Body of pancreas (tissue), 4 donors: ENCODE measurements around the gene DSG1.

Experiments used
- POLR2A ChIP-seq, 3 donors: fragments of 450-650 bp; IDR thresholded peaks; one replicate each; pipeline ENCODE4 v1.6.1; 2016; ENCODE audit warnings: antibody characterized with exemption in 3 of 3, mild to moderate bottlenecking in 2 of 3
- TF ChIP-seq, protein P1 (sequence below), 7 experiments: fragments of 450-650 bp in 4 of 7; fragments of 200-600 bp in 3 of 7; sonication (generic) in 3 of 7; IDR thresholded peaks; one replicate each; pipeline ENCODE4 v1.5.1; 2016 to 2019; ENCODE audit warnings: antibody characterized with exemption in 7 of 7

DNA sequence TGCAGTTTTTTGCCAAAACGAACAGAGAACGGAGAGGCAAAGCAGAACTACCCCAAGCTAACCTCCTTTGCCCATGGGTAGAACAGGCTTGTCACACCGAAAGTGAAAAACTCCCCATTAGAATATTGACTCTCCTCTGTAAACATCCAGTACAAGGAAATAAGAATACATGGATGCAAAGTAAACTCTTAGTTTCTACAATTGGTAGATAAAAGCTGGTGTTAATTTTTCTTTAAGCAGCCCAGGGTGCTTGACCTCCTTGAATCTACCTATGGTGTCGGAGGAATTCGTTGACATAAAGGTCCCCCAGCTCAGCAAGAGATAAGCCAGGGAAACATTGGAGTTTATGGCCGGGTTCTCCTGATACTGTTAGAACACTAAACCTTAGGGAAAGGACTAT is 48.4 kb upstream of the DSG1 start:
- no peak for TF ChIP-seq POLR2A (IDR thresholded peaks at IDR 0.05)
- TF ChIP-seq, protein P1, sequence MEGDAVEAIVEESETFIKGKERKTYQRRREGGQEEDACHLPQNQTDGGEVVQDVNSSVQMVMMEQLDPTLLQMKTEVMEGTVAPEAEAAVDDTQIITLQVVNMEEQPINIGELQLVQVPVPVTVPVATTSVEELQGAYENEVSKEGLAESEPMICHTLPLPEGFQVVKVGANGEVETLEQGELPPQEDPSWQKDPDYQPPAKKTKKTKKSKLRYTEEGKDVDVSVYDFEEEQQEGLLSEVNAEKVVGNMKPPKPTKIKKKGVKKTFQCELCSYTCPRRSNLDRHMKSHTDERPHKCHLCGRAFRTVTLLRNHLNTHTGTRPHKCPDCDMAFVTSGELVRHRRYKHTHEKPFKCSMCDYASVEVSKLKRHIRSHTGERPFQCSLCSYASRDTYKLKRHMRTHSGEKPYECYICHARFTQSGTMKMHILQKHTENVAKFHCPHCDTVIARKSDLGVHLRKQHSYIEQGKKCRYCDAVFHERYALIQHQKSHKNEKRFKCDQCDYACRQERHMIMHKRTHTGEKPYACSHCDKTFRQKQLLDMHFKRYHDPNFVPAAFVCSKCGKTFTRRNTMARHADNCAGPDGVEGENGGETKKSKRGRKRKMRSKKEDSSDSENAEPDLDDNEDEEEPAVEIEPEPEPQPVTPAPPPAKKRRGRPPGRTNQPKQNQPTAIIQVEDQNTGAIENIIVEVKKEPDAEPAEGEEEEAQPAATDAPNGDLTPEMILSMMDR (IDR thresholded peaks at IDR 0.05): no peak
